ENCODE results near the gene IL12RB1.

DNA sequence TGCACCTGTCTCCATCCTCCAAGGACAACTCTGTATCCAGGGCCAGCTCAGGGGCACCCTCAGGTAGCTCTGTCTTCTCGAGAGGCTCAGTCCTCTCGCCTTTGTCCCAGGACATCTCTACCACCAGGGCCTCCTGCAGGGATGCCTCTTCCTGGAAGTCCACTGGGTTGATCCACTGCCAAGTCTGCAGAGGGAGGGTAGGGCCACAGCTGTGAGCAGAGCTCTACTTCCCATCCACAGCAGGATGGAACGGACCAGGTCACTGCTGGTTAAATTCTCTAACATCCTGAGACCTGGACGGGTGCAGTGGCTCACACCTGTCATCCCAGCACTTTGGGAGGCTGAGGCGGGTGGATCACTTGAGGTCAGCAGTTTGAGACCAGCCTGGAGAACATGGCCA is 26.8 kb downstream of the IL12RB1 start:
- TF ChIP-seq, protein P1, sequence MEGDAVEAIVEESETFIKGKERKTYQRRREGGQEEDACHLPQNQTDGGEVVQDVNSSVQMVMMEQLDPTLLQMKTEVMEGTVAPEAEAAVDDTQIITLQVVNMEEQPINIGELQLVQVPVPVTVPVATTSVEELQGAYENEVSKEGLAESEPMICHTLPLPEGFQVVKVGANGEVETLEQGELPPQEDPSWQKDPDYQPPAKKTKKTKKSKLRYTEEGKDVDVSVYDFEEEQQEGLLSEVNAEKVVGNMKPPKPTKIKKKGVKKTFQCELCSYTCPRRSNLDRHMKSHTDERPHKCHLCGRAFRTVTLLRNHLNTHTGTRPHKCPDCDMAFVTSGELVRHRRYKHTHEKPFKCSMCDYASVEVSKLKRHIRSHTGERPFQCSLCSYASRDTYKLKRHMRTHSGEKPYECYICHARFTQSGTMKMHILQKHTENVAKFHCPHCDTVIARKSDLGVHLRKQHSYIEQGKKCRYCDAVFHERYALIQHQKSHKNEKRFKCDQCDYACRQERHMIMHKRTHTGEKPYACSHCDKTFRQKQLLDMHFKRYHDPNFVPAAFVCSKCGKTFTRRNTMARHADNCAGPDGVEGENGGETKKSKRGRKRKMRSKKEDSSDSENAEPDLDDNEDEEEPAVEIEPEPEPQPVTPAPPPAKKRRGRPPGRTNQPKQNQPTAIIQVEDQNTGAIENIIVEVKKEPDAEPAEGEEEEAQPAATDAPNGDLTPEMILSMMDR (IDR thresholded peaks at IDR 0.05): no peak
- TF ChIP-seq POLR2A (IDR thresholded peaks at IDR 0.05): no peak
